IMR-90 (cell line): ENCODE results near the gene FKRP. TPM values are rescaled to one million over a fixed set of nuclear protein-coding genes. Genes with fewer than 3 reads are reported as not detected.

ENCODE experiments used
- ATAC-seq: fragments of 200-7000 bp; cut with Tn5 transposase; 2 replicates; pipeline ENCODE4 v1.9.1; 2020; ENCODE audit warnings: low read depth, mild to moderate bottlenecking, moderate library complexity
- BruUV-seq: library from RNA; stranded (reverse); fragments of 400-500 nt; replicated peaks from 2 replicates; lab custom pipeline; 2021; lab: Mats Ljungman, UMichigan
- CTCF ChIA-PET: fragments of 300-600 bp; formaldehyde crosslinking; extraction: SDS; loops from one replicate; lab custom pipeline; 2021; ENCODE audit warnings: antibody characterized with exemption; lab: Yijun Ruan, JAX
- POLR2A ChIA-PET: fragments of 300-600 bp; sonication (Branson Sonifier 250); formaldehyde crosslinking; loops from one replicate; lab custom pipeline; 2022; ENCODE audit warnings: antibody characterized with exemption; ENCODE audit not compliant: unreplicated experiment; lab: Charles Lee
- DNase-seq: peaks from one replicate; pipeline ENCODE4 v3.0.0; 2013
- H2AFZ ChIP-seq: replicated peaks from 2 replicates; pipeline ENCODE3; 2013; ENCODE audit warnings: low read length, mild to moderate bottlenecking; ENCODE audit not compliant: poor library complexity
- H2AK5ac ChIP-seq: 2 replicates; pipeline ENCODE4 v1.6.1; 2013; ENCODE audit warnings: low read depth, low read length, inconsistent platforms
- H2AK9ac ChIP-seq: replicated peaks from 2 replicates; pipeline ENCODE3; 2013; ENCODE audit warnings: mild to moderate bottlenecking, low read depth, low read length, moderate library complexity; ENCODE audit not compliant: poor library complexity
- H2BK120ac ChIP-seq: 2 replicates; pipeline ENCODE4 v1.6.1; 2013; ENCODE audit warnings: low read depth, low read length, inconsistent platforms
- H2BK15ac ChIP-seq: 3 replicates; pipeline ENCODE4 v1.6.1; 2013; ENCODE audit warnings: low read depth, low read length, inconsistent platforms
- H2BK20ac ChIP-seq: 2 replicates; pipeline ENCODE4 v1.6.1; 2013; ENCODE audit warnings: low read depth, mild to moderate bottlenecking, inconsistent platforms, low read length, moderate library complexity
- H2BK5ac ChIP-seq: 2 replicates; pipeline ENCODE4 v1.6.1; 2013; ENCODE audit warnings: mild to moderate bottlenecking, low read depth, low read length, inconsistent platforms; ENCODE audit not compliant: poor library complexity, severe bottlenecking
- H3K14ac ChIP-seq: replicated peaks from 2 replicates; pipeline ENCODE4 v1.6.1; 2013; ENCODE audit warnings: low read depth, low read length, inconsistent platforms
- H3K18ac ChIP-seq: 2 replicates; pipeline ENCODE4 v1.6.1; 2013; ENCODE audit warnings: low read depth, low read length, control low read depth
- H3K23ac ChIP-seq: 2 replicates; pipeline ENCODE4 v1.6.1; 2013; ENCODE audit warnings: low read depth, low read length, inconsistent platforms
- H3K27ac ChIP-seq: 2 replicates; pipeline ENCODE4 v1.5.1; 2013; ENCODE audit warnings: mild to moderate bottlenecking, control low read depth, low read length; ENCODE audit not compliant: insufficient read depth
- H3K27me3 ChIP-seq: 2 replicates; pipeline ENCODE4 v1.6.1; 2013; ENCODE audit warnings: low read length; ENCODE audit not compliant: control insufficient read depth, insufficient read depth
- H3K36me3 ChIP-seq: 2 replicates; pipeline ENCODE4 v1.6.1; 2013; ENCODE audit warnings: low read length, mixed read lengths; ENCODE audit not compliant: control insufficient read depth, insufficient read depth
- H3K4ac ChIP-seq: 2 replicates; pipeline ENCODE4 v1.6.1; 2013; ENCODE audit warnings: low read depth, low read length, inconsistent platforms
- H3K4me1 ChIP-seq: 2 replicates; pipeline ENCODE4 v1.6.1; 2013; ENCODE audit warnings: low read length, mixed read lengths; ENCODE audit not compliant: control insufficient read depth, insufficient read depth
- H3K4me2 ChIP-seq: 2 replicates; pipeline ENCODE4 v1.6.1; 2013; ENCODE audit warnings: low read depth, mild to moderate bottlenecking, control low read depth, low read length, moderate library complexity
- H3K4me3 ChIP-seq: 2 replicates; pipeline ENCODE4 v1.5.1; 2013; ENCODE audit warnings: low read depth, mild to moderate bottlenecking, control low read depth, low read length, moderate library complexity; ENCODE audit not compliant: insufficient read depth
- H3K56ac ChIP-seq: 2 replicates; pipeline ENCODE4 v1.6.1; 2013; ENCODE audit warnings: low read length, inconsistent platforms; ENCODE audit not compliant: insufficient read depth; ENCODE audit errors: extremely low read depth
- H3K79me1 ChIP-seq, 2 experiments: 2 replicates each; pipeline ENCODE4 v1.6.1; 2013; ENCODE audit warnings: low read length in 2 of 2, inconsistent platforms in 1 of 2, low read depth in 1 of 2
- H3K9ac ChIP-seq: 2 replicates; pipeline ENCODE4 v1.6.1; 2013; ENCODE audit warnings: low read depth, low read length, control low read depth
- H3K9me1 ChIP-seq: 2 replicates; pipeline ENCODE4 v1.6.1; 2013; ENCODE audit warnings: low read length, inconsistent platforms; ENCODE audit not compliant: insufficient read depth
- H3K9me3 ChIP-seq: 2 replicates; pipeline ENCODE4 v1.6.1; 2013; ENCODE audit warnings: low read length; ENCODE audit not compliant: control insufficient read depth, insufficient read depth
- H4K20me1 ChIP-seq: 2 replicates; pipeline ENCODE4 v1.6.1; 2013; ENCODE audit warnings: low read length, inconsistent platforms; ENCODE audit not compliant: insufficient read depth
- H4K5ac ChIP-seq: 2 replicates; pipeline ENCODE4 v1.6.1; 2013; ENCODE audit warnings: mild to moderate bottlenecking, low read depth, low read length, control low read depth
- H4K8ac ChIP-seq, 2 experiments: 2 replicates each; pipeline ENCODE4 v1.6.1; 2013; ENCODE audit warnings: low read depth in 2 of 2, low read length in 2 of 2, control low read depth in 1 of 2, inconsistent platforms in 1 of 2
- H4K91ac ChIP-seq: 2 replicates; pipeline ENCODE4 v1.6.1; 2013; ENCODE audit warnings: low read depth, low read length, inconsistent platforms; ENCODE audit not compliant: insufficient read depth
- BHLHE40 ChIP-seq: fragments of 150-350 bp; IDR thresholded peaks from 2 replicates; pipeline ENCODE4 v1.6.1; 2016; ENCODE audit warnings: mild to moderate bottlenecking, low read depth, low read length
- ELK1 ChIP-seq: fragments of 150-350 bp; IDR thresholded peaks from 2 replicates; pipeline ENCODE4 v1.6.1; 2016; ENCODE audit warnings: low read depth, mild to moderate bottlenecking, low read length, moderate library complexity, borderline replicate concordance
- NFE2L2 ChIP-seq: fragments of 150-350 bp; IDR thresholded peaks from 2 replicates; pipeline ENCODE4 v1.6.1; 2016; ENCODE audit warnings: low read depth, mild to moderate bottlenecking, low read length
- RAD21 ChIP-seq: IDR thresholded peaks from 2 replicates; pipeline ENCODE4 v1.6.1; 2012; ENCODE audit warnings: low read length, improper control_type of control experiment
- SMC3 ChIP-seq: fragments of 150-350 bp; IDR thresholded peaks from 2 replicates; pipeline ENCODE4 v1.6.1; 2016; ENCODE audit warnings: low read depth, mild to moderate bottlenecking, antibody characterized with exemption, low read length, moderate library complexity
- WGBS, 2 experiments: methylation state at CpG; one replicate each; pipeline versions ENCODE4 v1.1.5 to v1.1.7; 2013; ENCODE audit warnings: missing lambda C conversion rate in 2 of 2; ENCODE audit not compliant: insufficient read length in 1 of 2; ENCODE audit errors: extremely low coverage in 2 of 2; 5-methylcytosine and 5-hydroxymethylcytosine counted together
- dilution Hi-C: fragments of 300-500 bp; cut with HindIII; formaldehyde crosslinking; loops from one replicate; pipeline ENCODE4 v1.14.3; 2018; ENCODE audit warnings: low sequenced_read_pairs; ENCODE audit not compliant: unreplicated experiment
- in situ Hi-C: fragments of 300-500 bp; cut with MboI; formaldehyde crosslinking; loops from 3 replicates; pipeline ENCODE4 v1.14.3; 2019; ENCODE audit warnings: low sequenced_read_pairs, inconsistent platforms, mixed read lengths
- intact Hi-C: fragments of 100-400 bp; cut with micrococcal nuclease; formaldehyde crosslinking; loops from 2 replicates; pipeline ENCODE4 v1.10.0; 2022
- polyA plus RNA-seq, 3 experiments: library from polyadenylated mRNA; depleted of rRNA; stranded (reverse); fragments of >200 nt; gene quantifications; 2 replicates each; pipeline ENCODE4 v1.2.3, GENCODE V29; 2012; ENCODE audit warnings: low replicate concordance in 1 of 3
- total RNA-seq: library from RNA; depleted of rRNA; stranded (reverse); fragments of >200 nt; gene quantifications from 2 replicates; pipeline ENCODE4 v1.2.3, GENCODE V29; 2012

Gene FKRP
- total and polyA plus RNA-seq, 2 of the 4 experiments (the other 2 are of a cell fraction), result 6.1 to 25.3 TPM

- TF ChIP-seq RAD21 (no peak), NFE2L2 (no peak), BHLHE40 (peak; percentile 33; the same call in 1 of the 2 replicates)
Observed at GRCh38 chr19:46788262-46788967, 42.6 kb downstream of the FKRP start, which contains the start of gene SLC1A5 (continued).

GRCh38 chr19:46788968-46789338 is 43.1 kb downstream of the FKRP start:
- Histone ChIP-seq H3K9me3 (no peaks in the 10 kb centered on the region), H4K8ac (peak overlapping the region in 1 of 2 experiments; percentile 64; a peak in 2 of 4 replicates), H3K23ac (no peak overlapping the region), H4K20me1 (peaks cover 33% of the 10 kb centered on the region), H4K91ac (peak overlapping the region; percentile 13; the same call in 1 of the 2 replicates), H3K9ac (no peak overlapping the region), H3K27me3 (no peaks in the 10 kb centered on the region), H3K9me1 (peaks cover 19% of the 10 kb centered on the region), H3K4me3 (no peak overlapping the region), H3K4me1 (peaks cover 13% of the 10 kb centered on the region), H2AFZ (peak overlapping the region; percentile 35), H3K18ac (no peak overlapping the region), H2AK5ac (peak overlapping the region; percentile 42; the same call in 1 of the 2 replicates), H2BK5ac (no peak overlapping the region), H3K79me1 (peaks cover 4 to 39% of the 10 kb centered on the region in 2 experiments; a peak in 2 of 4 replicates), H3K56ac (no peak overlapping the region), H4K5ac (no peak overlapping the region), H2BK20ac (no peak overlapping the region), H3K4me2 (peak overlapping the region; percentile 68), H2BK15ac (no peak overlapping the region), H3K4ac (0 out of 2 replicates have a peak overlapping the region, but pooled peaks have one; percentile 59), H2BK120ac (no peak overlapping the region), H2AK9ac (no peak overlapping the region), H3K27ac (no peak overlapping the region), H3K36me3 (peaks cover 14% of the 10 kb centered on the region), H3K14ac (0 out of 2 replicates have a peak overlapping the region, but pooled peaks have one; percentile 51)
- no peak for DNase-seq
- dilution Hi-C loops (no loop called here), in situ Hi-C loops (loop anchor here (10.0 kb wide), 1 partner anchor 56 kb away; no protein-coding TSS in a partner anchor), intact Hi-C loops (loop anchor here (1.0 kb wide), 3 partner anchors 41 to 202 kb away; no protein-coding TSS in a partner anchor)
- ATAC-seq, result no peak
- CTCF ChIA-PET, result interaction anchor here (1.1 kb wide), 1 partner anchor 51 kb away, joined by 5 read pairs; no protein-coding TSS in a partner anchor
- 48% methylated on average over 4 of the region's 9 CpGs; no CpG with 5 or more reads in 1 of the 2 experiments for WGBS, 2 experiments
- POLR2A ChIA-PET, result interaction anchor here (0.6 kb wide), 2 partner anchors 42 to 76 kb away, joined by 3 to 5 read pairs; no protein-coding TSS in a partner anchor
- TF ChIP-seq ELK1 (no peak), SMC3 (no peak)
- BruUV-seq, result no TSS peak
